ENCODE data around the gene NMNAT3.

NMNAT3 gene

GRCh38 chr3:139558351-139559266 is 119.2 kb downstream of the NMNAT3 start:
- H3K36me3 ChIP-seq (ENCODE audit: control insufficient read depth, insufficient read depth, low read length), result no peaks in the 10 kb centered on the region
- H3K27ac ChIP-seq, result no peak overlapping the region
- H3K27me3 ChIP-seq (ENCODE audit: control insufficient read depth, insufficient read depth, low read length), result no peaks in the 10 kb centered on the region
- TF ChIP-seq CTCF (IDR thresholded peaks at IDR 0.05), result no peak
- H2AFZ ChIP-seq, result no peak overlapping the region
- H3K9me3 ChIP-seq (ENCODE audit: control insufficient read depth, low read length), result no peaks in the 10 kb centered on the region
- H3K4me1 ChIP-seq, result no peaks in the 10 kb centered on the region
- no peaks in the 10 kb centered on the region for H3K79me2 ChIP-seq
- H3K4me2 ChIP-seq (ENCODE audit: low read length), result no peak overlapping the region
- no peak overlapping the region for H3K4me3 ChIP-seq (ENCODE audit: low read depth, low read length)
- no peak overlapping the region for H3K9ac ChIP-seq

- TF ChIP-seq CTCF (IDR thresholded peaks at IDR 0.05), result no peak
- Histone ChIP-seq H2AFZ (no peak overlapping the region), H3K27ac (no peak overlapping the region), H3K27me3 (ENCODE audit: control insufficient read depth, insufficient read depth, low read length) (no peaks in the 10 kb centered on the region), H3K79me2 (no peaks in the 10 kb centered on the region), H3K9me3 (ENCODE audit: control insufficient read depth, low read length) (no peaks in the 10 kb centered on the region), H3K4me3 (ENCODE audit: low read depth, low read length) (no peak overlapping the region), H3K9ac (no peak overlapping the region), H3K4me2 (ENCODE audit: low read length) (no peak overlapping the region), H3K36me3 (ENCODE audit: control insufficient read depth, insufficient read depth, low read length) (no peaks in the 10 kb centered on the region), H3K4me1 (no peaks in the 10 kb centered on the region)
Observed at GRCh38 chr3:139557041-139557440, 120.7 kb downstream of the NMNAT3 start.

- Histone ChIP-seq H3K36me3 (ENCODE audit: control insufficient read depth, insufficient read depth, low read length) (no peaks in the 10 kb centered on the region), H3K27ac (no peak overlapping the region), H3K4me1 (no peaks in the 10 kb centered on the region), H2AFZ (no peak overlapping the region), H3K4me3 (ENCODE audit: low read depth, low read length) (no peak overlapping the region), H3K9ac (no peak overlapping the region), H3K27me3 (ENCODE audit: control insufficient read depth, insufficient read depth, low read length) (no peaks in the 10 kb centered on the region), H3K79me2 (no peaks in the 10 kb centered on the region), H3K4me2 (ENCODE audit: low read length) (no peak overlapping the region), H3K9me3 (ENCODE audit: control insufficient read depth, low read length) (no peaks in the 10 kb centered on the region)
- no peak for TF ChIP-seq CTCF (IDR thresholded peaks at IDR 0.05)
Observed at GRCh38 chr3:139555249-139555648, 122.5 kb downstream of the NMNAT3 start.

GRCh38 chr3:139554628-139555027 is 123.1 kb downstream of the NMNAT3 start:
- H3K4me2 ChIP-seq (ENCODE audit: low read length), result no peak overlapping the region
- no peaks in the 10 kb centered on the region for H3K9me3 ChIP-seq (ENCODE audit: control insufficient read depth, low read length)
- no peak overlapping the region for H3K9ac ChIP-seq
- peaks cover under 1% of the 10 kb centered on the region for H3K79me2 ChIP-seq
- H3K27me3 ChIP-seq (ENCODE audit: control insufficient read depth, insufficient read depth, low read length), result no peaks in the 10 kb centered on the region
- no peak overlapping the region for H3K4me3 ChIP-seq (ENCODE audit: low read depth, low read length)
- no peak overlapping the region for H2AFZ ChIP-seq
- TF ChIP-seq CTCF (IDR thresholded peaks at IDR 0.05), result no peak
- H3K27ac ChIP-seq, result no peak overlapping the region
- H3K4me1 ChIP-seq, result no peaks in the 10 kb centered on the region
- H3K36me3 ChIP-seq (ENCODE audit: control insufficient read depth, insufficient read depth, low read length), result no peaks in the 10 kb centered on the region
